K562 (cell line): ENCODE results near the gene DEDD. TPM values are rescaled to one million over a fixed set of nuclear protein-coding genes. Genes with fewer than 3 reads are reported as not detected.
A peak's percentile ranks its signal among the peaks of the same experiment; 100 is the strongest.

ENCODE experiments used
- BDP1 ChIP-seq: IDR thresholded peaks from 3 replicates; pipeline ENCODE4 v1.6.1; 2011; ENCODE audit not compliant: insufficient read length, insufficient read depth
- CCAR2 ChIP-seq: fragments of 200-400 bp; formaldehyde crosslinking; IDR thresholded peaks from 2 replicates; pipeline ENCODE4 v1.6.1; 2017; ENCODE audit warnings: mild to moderate bottlenecking, low read depth, low read length
- FOXK2 ChIP-seq, 2 experiments: fragments of 450-650 bp; IDR thresholded peaks in 1 of 2; conservative IDR thresholded peaks in 1 of 2; 2 replicates each; pipeline ENCODE4 v1.6.1; 2016; ENCODE audit warnings: low read depth in 2 of 2, mild to moderate bottlenecking in 1 of 2
- HLTF ChIP-seq: fragments of 450-650 bp; IDR thresholded peaks from 2 replicates; pipeline ENCODE4 v1.6.1; 2016
- JUN ChIP-seq, 2 experiments: sonication (generic) in 1 of 2; formaldehyde crosslinking in 1 of 2; IDR thresholded peaks; 2 replicates each; pipeline versions ENCODE4 v1.6.1 to v1.8.0; 2012 to 2022; ENCODE audit warnings: borderline replicate concordance in 2 of 2, mild to moderate bottlenecking in 2 of 2, improper control_type of control experiment in 1 of 2, low read depth in 1 of 2, low read length in 1 of 2, missing genetic modification reagents in 1 of 2
- KLF13 ChIP-seq: fragments of 450-650 bp; IDR thresholded peaks from 2 replicates; pipeline ENCODE4 v1.6.1; 2016; ENCODE audit warnings: missing genetic modification characterization, low read depth, mild to moderate bottlenecking, missing compliant biosample characterization, moderate library complexity, borderline replicate concordance
- MAFF ChIP-seq: IDR thresholded peaks from 2 replicates; pipeline ENCODE4 v1.6.1; 2012; ENCODE audit warnings: low read length, improper control_type of control experiment
- PPARD ChIP-seq: fragments of 250-450 bp; sonication (Bioruptor Pico); IDR thresholded peaks from 2 replicates; pipeline ENCODE4 v1.8.0; 2022; ENCODE audit warnings: inconsistent platforms, mild to moderate bottlenecking, moderate library complexity
- RHOXF2B ChIP-seq: fragments of 250-450 bp; sonication (Bioruptor Pico); conservative IDR thresholded peaks from 2 replicates; pipeline ENCODE4 v1.5.1; 2021
- TAF7 ChIP-seq: fragments of 450-650 bp; IDR thresholded peaks from 2 replicates; pipeline ENCODE4 v1.6.1; 2016; ENCODE audit warnings: missing genetic modification characterization, missing compliant biosample characterization
- ZBTB1 ChIP-seq: sonication (generic); formaldehyde crosslinking; IDR thresholded peaks from 2 replicates; pipeline ENCODE4 v1.8.1; 2023; ENCODE audit warnings: missing genetic modification reagents, low read depth, mild to moderate bottlenecking, borderline replicate concordance
- ZFP1 ChIP-seq: fragments of 450-650 bp; formaldehyde crosslinking; IDR thresholded peaks from 2 replicates; pipeline ENCODE4 v1.4.0; 2020; ENCODE audit warnings: mild to moderate bottlenecking, mixed read lengths
- ZFX ChIP-seq: sonication (generic); formaldehyde crosslinking; IDR thresholded peaks from 2 replicates; pipeline ENCODE4 v1.8.0; 2022; ENCODE audit warnings: mild to moderate bottlenecking, missing genetic modification reagents, moderate library complexity
- ZNF174 ChIP-seq: fragments of 250-450 bp; sonication (Bioruptor Pico); IDR thresholded peaks from 2 replicates; pipeline ENCODE4 v1.4.0; 2020; ENCODE audit warnings: mild to moderate bottlenecking
- ZNF586 ChIP-seq: fragments of 450-650 bp; formaldehyde crosslinking; conservative IDR thresholded peaks from 2 replicates; pipeline ENCODE4 v1.4.0; 2020; ENCODE audit warnings: mild to moderate bottlenecking, moderate library complexity
- ZNF830 ChIP-seq: fragments of 250-450 bp; sonication (Bioruptor Pico); IDR thresholded peaks from 2 replicates; pipeline ENCODE4 v1.5.0; 2021; ENCODE audit warnings: mild to moderate bottlenecking
- polyA plus RNA-seq, 8 experiments: library from polyadenylated mRNA; depleted of rRNA in 4 of 8; stranded (reverse) in 5 of 8; unstranded in 3 of 8; fragments of >200 nt; fragmentation: Nextera tagmentation in 2 of 8; fragmentation: Illumina TruSeq in 1 of 8; extraction: Ambion mirVana in 2 of 8; extraction: Trizol in 1 of 8; gene quantifications; 2 replicates each; pipeline versions ENCODE4 v1.2.1 to v1.2.3, GENCODE V29; 2011 to 2014; ENCODE audit warnings: inconsistent platforms in 1 of 8, missing spikeins in 1 of 8
- total RNA-seq, 7 experiments: library from RNA; depleted of rRNA in 6 of 7; stranded (reverse); fragments of >200 nt in 6 of 7; fragmentation: Illumina TruSeq in 2 of 7; extraction: Trizol in 2 of 7; gene quantifications; 2 replicates each; pipeline versions ENCODE4 v1.2.1 to v1.2.3, GENCODE V29; 2011 to 2021; ENCODE audit warnings: low replicate concordance in 1 of 7
- TF ChIP-seq, protein P1 (sequence below), 2 experiments: fragments of 450-650 bp; IDR thresholded peaks; 2 replicates each; pipeline ENCODE4 v1.6.1; 2018; ENCODE audit warnings: mild to moderate bottlenecking in 2 of 2, low read depth in 1 of 2; ENCODE audit not compliant: partially characterized antibody in 2 of 2
- TF ChIP-seq, protein P2 (sequence below): sonication (generic); formaldehyde crosslinking; IDR thresholded peaks from 2 replicates; pipeline ENCODE4 v1.8.0; 2022; ENCODE audit warnings: missing genetic modification reagents, mild to moderate bottlenecking, moderate library complexity, borderline replicate concordance
- TF ChIP-seq, protein P3 (sequence below): sonication (generic); formaldehyde crosslinking; IDR thresholded peaks from 2 replicates; pipeline ENCODE4 v1.9.0; 2022; ENCODE audit warnings: mild to moderate bottlenecking, missing genetic modification reagents
- TF ChIP-seq, protein P4 (sequence below): fragments of 450-650 bp; formaldehyde crosslinking; IDR thresholded peaks from 2 replicates; pipeline ENCODE4 v1.4.0; 2022; ENCODE audit warnings: missing genetic modification characterization

DEDD gene
- total and polyA plus RNA-seq, 9 of the 15 experiments (the other 6 are each of a cell fraction or from before 2014, with no cell fraction given): 11.6 to 41.0 (median 16.8) TPM

- TF ChIP-seq, protein P1, sequence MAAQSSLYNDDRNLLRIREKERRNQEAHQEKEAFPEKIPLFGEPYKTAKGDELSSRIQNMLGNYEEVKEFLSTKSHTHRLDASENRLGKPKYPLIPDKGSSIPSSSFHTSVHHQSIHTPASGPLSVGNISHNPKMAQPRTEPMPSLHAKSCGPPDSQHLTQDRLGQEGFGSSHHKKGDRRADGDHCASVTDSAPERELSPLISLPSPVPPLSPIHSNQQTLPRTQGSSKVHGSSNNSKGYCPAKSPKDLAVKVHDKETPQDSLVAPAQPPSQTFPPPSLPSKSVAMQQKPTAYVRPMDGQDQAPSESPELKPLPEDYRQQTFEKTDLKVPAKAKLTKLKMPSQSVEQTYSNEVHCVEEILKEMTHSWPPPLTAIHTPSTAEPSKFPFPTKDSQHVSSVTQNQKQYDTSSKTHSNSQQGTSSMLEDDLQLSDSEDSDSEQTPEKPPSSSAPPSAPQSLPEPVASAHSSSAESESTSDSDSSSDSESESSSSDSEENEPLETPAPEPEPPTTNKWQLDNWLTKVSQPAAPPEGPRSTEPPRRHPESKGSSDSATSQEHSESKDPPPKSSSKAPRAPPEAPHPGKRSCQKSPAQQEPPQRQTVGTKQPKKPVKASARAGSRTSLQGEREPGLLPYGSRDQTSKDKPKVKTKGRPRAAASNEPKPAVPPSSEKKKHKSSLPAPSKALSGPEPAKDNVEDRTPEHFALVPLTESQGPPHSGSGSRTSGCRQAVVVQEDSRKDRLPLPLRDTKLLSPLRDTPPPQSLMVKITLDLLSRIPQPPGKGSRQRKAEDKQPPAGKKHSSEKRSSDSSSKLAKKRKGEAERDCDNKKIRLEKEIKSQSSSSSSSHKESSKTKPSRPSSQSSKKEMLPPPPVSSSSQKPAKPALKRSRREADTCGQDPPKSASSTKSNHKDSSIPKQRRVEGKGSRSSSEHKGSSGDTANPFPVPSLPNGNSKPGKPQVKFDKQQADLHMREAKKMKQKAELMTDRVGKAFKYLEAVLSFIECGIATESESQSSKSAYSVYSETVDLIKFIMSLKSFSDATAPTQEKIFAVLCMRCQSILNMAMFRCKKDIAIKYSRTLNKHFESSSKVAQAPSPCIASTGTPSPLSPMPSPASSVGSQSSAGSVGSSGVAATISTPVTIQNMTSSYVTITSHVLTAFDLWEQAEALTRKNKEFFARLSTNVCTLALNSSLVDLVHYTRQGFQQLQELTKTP (IDR thresholded peaks at IDR 0.05; ENCODE audit: low read depth in 1 of 2, partially characterized antibody in 2 of 2): no peak
- TF ChIP-seq JUN (IDR thresholded peaks at IDR 0.05; ENCODE audit: borderline replicate concordance, low read depth, low read length) (0 out of 2 replicates have a peak, but pooled peaks have one; percentile 13), JUN (CRISPR knock-in tag; IDR thresholded peaks at IDR 0.05; ENCODE audit: borderline replicate concordance) (no peak), ZFP1 (no peak), ZFX (CRISPR knock-in tag) (peak; percentile 64), FOXK2 (conservative IDR thresholded peaks at IDR 0.05 in 1 of 2, IDR thresholded peaks at IDR 0.05 in 1 of 2; ENCODE audit: low read depth in 2 of 2) (no peak), HLTF (0 out of 2 replicates have a peak, but pooled peaks have one; percentile 15), PPARD (CRISPR knock-in tag) (no peak), MAFF (no peak), CCAR2 (no peak), BDP1 (no peak), ZNF830 (CRISPR knock-in tag) (no peak), KLF13 (tag) (no peak), ZNF174 (no peak), TAF7 (peak; percentile 95), ZBTB1 (CRISPR knock-in tag) (no peak), RHOXF2B (CRISPR knock-in tag) (no peak; the same call in 1 of the 2 replicates), ZNF586 (CRISPR knock-in tag) (no peak)
- TF ChIP-seq, protein P2, sequence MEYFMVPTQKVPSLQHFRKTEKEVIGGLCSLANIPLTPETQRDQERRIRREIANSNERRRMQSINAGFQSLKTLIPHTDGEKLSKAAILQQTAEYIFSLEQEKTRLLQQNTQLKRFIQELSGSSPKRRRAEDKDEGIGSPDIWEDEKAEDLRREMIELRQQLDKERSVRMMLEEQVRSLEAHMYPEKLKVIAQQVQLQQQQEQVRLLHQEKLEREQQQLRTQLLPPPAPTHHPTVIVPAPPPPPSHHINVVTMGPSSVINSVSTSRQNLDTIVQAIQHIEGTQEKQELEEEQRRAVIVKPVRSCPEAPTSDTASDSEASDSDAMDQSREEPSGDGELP (CRISPR knock-in tag): peak; percentile 61
- TF ChIP-seq, protein P3, sequence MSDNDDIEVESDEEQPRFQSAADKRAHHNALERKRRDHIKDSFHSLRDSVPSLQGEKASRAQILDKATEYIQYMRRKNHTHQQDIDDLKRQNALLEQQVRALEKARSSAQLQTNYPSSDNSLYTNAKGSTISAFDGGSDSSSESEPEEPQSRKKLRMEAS (CRISPR knock-in tag): peak; percentile 66
- TF ChIP-seq, protein P4, sequence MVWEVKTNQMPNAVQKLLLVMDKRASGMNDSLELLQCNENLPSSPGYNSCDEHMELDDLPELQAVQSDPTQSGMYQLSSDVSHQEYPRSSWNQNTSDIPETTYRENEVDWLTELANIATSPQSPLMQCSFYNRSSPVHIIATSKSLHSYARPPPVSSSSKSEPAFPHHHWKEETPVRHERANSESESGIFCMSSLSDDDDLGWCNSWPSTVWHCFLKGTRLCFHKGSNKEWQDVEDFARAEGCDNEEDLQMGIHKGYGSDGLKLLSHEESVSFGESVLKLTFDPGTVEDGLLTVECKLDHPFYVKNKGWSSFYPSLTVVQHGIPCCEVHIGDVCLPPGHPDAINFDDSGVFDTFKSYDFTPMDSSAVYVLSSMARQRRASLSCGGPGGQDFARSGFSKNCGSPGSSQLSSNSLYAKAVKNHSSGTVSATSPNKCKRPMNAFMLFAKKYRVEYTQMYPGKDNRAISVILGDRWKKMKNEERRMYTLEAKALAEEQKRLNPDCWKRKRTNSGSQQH (CRISPR knock-in tag): peak; percentile 54; the same call in 1 of the 2 replicates
These were observed 26.8 kb upstream of the DEDD start, which contains the start of gene USP21 (continued) for GRCh38 chr1:161159087-161159912.
